NK-92 (cell line): ENCODE data around the gene ATP9A.

Experiments
- DNase-seq: peaks from one replicate; lab custom pipeline; 2025; ENCODE audit not compliant: unreplicated experiment; lab: John Stamatoyannopoulos, UW

Gene ATP9A

GRCh38 chr20:51560550-51561307 is 207.5 kb downstream of the ATP9A start:
- no peak for DNase-seq

GRCh38 chr20:51560042-51560441 is 208.1 kb downstream of the ATP9A start:
- no peak for DNase-seq

GRCh38 chr20:51554538-51555165 is 213.5 kb downstream of the ATP9A start:
- no peak for DNase-seq

- no peak for DNase-seq
These were observed 214.2 kb downstream of the ATP9A start for GRCh38 chr20:51553897-51554486.

GRCh38 chr20:51551186-51551585 is 217.0 kb downstream of the ATP9A start:
- no peak for DNase-seq

GRCh38 chr20:51549474-51549873 is 218.7 kb downstream of the ATP9A start:
- DNase-seq, result no peak

- no peak for DNase-seq
These were observed 220.2 kb downstream of the ATP9A start for GRCh38 chr20:51547951-51548350.
